Sigmoid colon (tissue), 4 donors: Measurements from ENCODE around the gene LTA.

Experiments
- CTCF ChIP-seq, 4 experiments: fragments of 450-650 bp in 3 of 4; fragments of 200-600 bp in 1 of 4; IDR thresholded peaks; one replicate each; pipeline ENCODE4 v1.5.1; 2016 to 2019; ENCODE audit warnings: antibody characterized with exemption in 4 of 4, mild to moderate bottlenecking in 3 of 4, moderate library complexity in 2 of 4
- POLR2A ChIP-seq, 2 donors: fragments of 450-650 bp; IDR thresholded peaks; one replicate each; pipeline ENCODE4 v1.6.1; 2016; ENCODE audit warnings: antibody characterized with exemption in 2 of 2, mild to moderate bottlenecking in 2 of 2, moderate library complexity in 2 of 2
- POLR2AphosphoS5 ChIP-seq, 4 donors: sonication (generic); formaldehyde crosslinking; IDR thresholded peaks; one replicate each; pipeline ENCODE4 v1.6.1; 2017; ENCODE audit warnings: antibody characterized with exemption in 4 of 4

- TF ChIP-seq CTCF (IDR thresholded peaks at IDR 0.05) = no peak
- no peak for TF ChIP-seq POLR2AphosphoS5 (IDR thresholded peaks at IDR 0.05)
- TF ChIP-seq POLR2A (IDR thresholded peaks at IDR 0.05) = no peak
Measured at GRCh38 chr6:31528307-31528777, 43.7 kb upstream of the LTA start.
